A549 (cell line): Measurements from ENCODE around the gene TMTC2. TPM values are rescaled to one million over a fixed set of nuclear protein-coding genes. Genes with fewer than 3 reads are reported as not detected.

Experiments
- ATAC-seq, 2 experiments: fragments of 200-7000 bp in 1 of 2; fragments of >200 bp in 1 of 2; cut with Nextera tagmentation in 1 of 2; cut with Tn5 transposase in 1 of 2; 3 replicates each; pipeline versions ENCODE4 v1.8.0 to v1.9.1; 2018 to 2020; ENCODE audit warnings: mild to moderate bottlenecking in 1 of 2, moderate library complexity in 1 of 2
- CTCF ChIA-PET: fragments of 300-600 bp; sonication (Branson Sonifier 250); formaldehyde crosslinking; extraction: SDS; loops from one replicate; lab custom pipeline; 2021; ENCODE audit warnings: antibody characterized with exemption, inconsistent platforms; lab: Yijun Ruan, JAX
- POLR2A ChIA-PET: fragments of 350-600 bp; formaldehyde crosslinking; extraction: SDS; loops from one replicate; lab custom pipeline; 2021; ENCODE audit warnings: antibody characterized with exemption, inconsistent platforms; lab: Yijun Ruan, JAX
- DNase-seq, 2 experiments: peaks; one replicate each; pipeline versions ENCODE4 v3.0.0 to v3.0.0-alpha.2; 2011 to 2016; ENCODE audit warnings: low read depth in 1 of 2, low spot score in 1 of 2
- FAIRE-seq: peaks from 2 replicates; lab custom pipeline; 2011; peaks lifted over from hg19 to GRCh38; lab: Jason Lieb, UNC
- H3K27ac ChIP-seq, 2 experiments: fragments of >200 bp; sonication (Bioruptor Twin); formaldehyde crosslinking; 3 replicates each; pipeline ENCODE4 v1.5.1; 2016 to 2017
- H3K4me1 ChIP-seq: fragments of >200 bp; sonication (Bioruptor Twin); formaldehyde crosslinking; 3 replicates; pipeline ENCODE4 v1.6.1; 2016
- H3K4me2 ChIP-seq: fragments of >200 bp; sonication (Bioruptor Twin); formaldehyde crosslinking; 3 replicates; pipeline ENCODE4 v1.6.1; 2016
- H3K4me3 ChIP-seq: fragments of >200 bp; sonication (Bioruptor Twin); formaldehyde crosslinking; 3 replicates; pipeline ENCODE4 v1.5.1; 2016
- H3K9me3 ChIP-seq: fragments of >200 bp; sonication (Bioruptor Twin); formaldehyde crosslinking; 3 replicates; pipeline ENCODE4 v1.6.1; 2016
- CBX2 ChIP-seq: fragments of 200-600 bp; sonication (generic); IDR thresholded peaks from 2 replicates; pipeline ENCODE4 v1.6.1; 2016; ENCODE audit warnings: low read depth, mild to moderate bottlenecking, borderline replicate concordance
- CBX8 ChIP-seq: fragments of 200-600 bp; sonication (generic); IDR thresholded peaks from 2 replicates; pipeline ENCODE4 v1.6.1; 2016
- CHD4 ChIP-seq: fragments of 200-600 bp; sonication (generic); IDR thresholded peaks from 2 replicates; pipeline ENCODE4 v1.6.1; 2016; ENCODE audit warnings: antibody characterized with exemption, mild to moderate bottlenecking, borderline replicate concordance
- FOSB ChIP-seq: fragments of 250-450 bp; sonication (Bioruptor Pico); IDR thresholded peaks from 2 replicates; pipeline ENCODE4 v1.5.0; 2020; ENCODE audit warnings: mild to moderate bottlenecking, moderate library complexity
- FOSL2 ChIP-seq, 2 experiments: fragments of 450-650 bp in 1 of 2; fragments of >200 bp in 1 of 2; sonication (Bioruptor Twin) in 1 of 2; formaldehyde crosslinking; IDR thresholded peaks; 2 replicates each; pipeline versions ENCODE4 v1.5.0 to v1.6.1; 2016 to 2020; ENCODE audit warnings: mild to moderate bottlenecking in 1 of 2, moderate library complexity in 1 of 2
- HEYL ChIP-seq: fragments of 250-450 bp; sonication (Bioruptor Pico); IDR thresholded peaks from 2 replicates; pipeline ENCODE4 v1.8.0; 2021; ENCODE audit warnings: mild to moderate bottlenecking, moderate library complexity
- HOXB5 ChIP-seq: fragments of 250-450 bp; sonication (Bioruptor Pico); IDR thresholded peaks from 2 replicates; pipeline ENCODE4 v1.5.0; 2020; ENCODE audit warnings: mild to moderate bottlenecking, moderate library complexity
- JUN ChIP-seq, 2 experiments: fragments of >200 bp; sonication (Bioruptor Twin); formaldehyde crosslinking; IDR thresholded peaks; 2 replicates in 1 of 2; 3 replicates in 1 of 2; pipeline ENCODE4 v1.6.1; 2016 to 2017
- KDM1A ChIP-seq: fragments of 200-600 bp; sonication (generic); IDR thresholded peaks from 2 replicates; pipeline ENCODE4 v1.6.1; 2016; ENCODE audit warnings: low read depth, mild to moderate bottlenecking
- MAFK ChIP-seq: fragments of 450-650 bp; IDR thresholded peaks from 2 replicates; pipeline ENCODE4 v1.6.1; 2014; ENCODE audit not compliant: partially characterized antibody
- MAZ ChIP-seq: fragments of 150-350 bp; IDR thresholded peaks from 2 replicates; pipeline ENCODE4 v1.6.1; 2014; ENCODE audit warnings: antibody characterized with exemption, low read depth, low read length, borderline replicate concordance
- NFE2L2 ChIP-seq: fragments of 150-350 bp; conservative IDR thresholded peaks from 2 replicates; pipeline ENCODE4 v1.6.1; 2014; ENCODE audit warnings: low read length
- PHF8 ChIP-seq: fragments of 200-600 bp; sonication (generic); IDR thresholded peaks from 2 replicates; pipeline ENCODE4 v1.6.1; 2016; ENCODE audit warnings: low read depth, mild to moderate bottlenecking, antibody characterized with exemption, moderate library complexity, borderline replicate concordance
- POLR2AphosphoS2 ChIP-seq: conservative IDR thresholded peaks from 2 replicates; pipeline ENCODE4 v1.6.1; 2012; ENCODE audit warnings: low read length, improper control_type of control experiment, inconsistent platforms
- RCOR1 ChIP-seq: fragments of 150-350 bp; IDR thresholded peaks from 2 replicates; pipeline ENCODE4 v1.6.1; 2014; ENCODE audit warnings: antibody characterized with exemption, low read length, low read depth
- RFX5 ChIP-seq: fragments of 450-650 bp; IDR thresholded peaks from 2 replicates; pipeline ENCODE4 v1.7.1; 2014; ENCODE audit warnings: antibody characterized with exemption, mild to moderate bottlenecking, moderate library complexity
- RNF2 ChIP-seq: fragments of 200-600 bp; sonication (generic); IDR thresholded peaks from 2 replicates; pipeline ENCODE4 v1.6.1; 2016; ENCODE audit warnings: low read depth, mild to moderate bottlenecking, antibody characterized with exemption, moderate library complexity, borderline replicate concordance
- SMC3 ChIP-seq: fragments of >200 bp; sonication (Bioruptor Twin); formaldehyde crosslinking; IDR thresholded peaks from 3 replicates; pipeline ENCODE4 v1.6.1; 2018; ENCODE audit warnings: inconsistent platforms
- SREBF2 ChIP-seq: fragments of 450-650 bp; IDR thresholded peaks from 2 replicates; pipeline ENCODE4 v1.6.1; 2014; ENCODE audit warnings: mild to moderate bottlenecking, moderate library complexity
- TP53 ChIP-seq: fragments of 250-450 bp; sonication (Bioruptor Pico); IDR thresholded peaks from 2 replicates; pipeline ENCODE4 v1.5.0; 2021; ENCODE audit warnings: mild to moderate bottlenecking, moderate library complexity
- ZC3H11A ChIP-seq: fragments of 450-650 bp; IDR thresholded peaks from 2 replicates; pipeline ENCODE4 v1.6.1; 2014; ENCODE audit warnings: antibody characterized with exemption, mild to moderate bottlenecking
- ZFP36 ChIP-seq: fragments of 450-650 bp; IDR thresholded peaks from 2 replicates; pipeline ENCODE4 v1.6.1; 2014; ENCODE audit warnings: borderline replicate concordance; ENCODE audit not compliant: partially characterized antibody
- ZNF302 ChIP-seq: fragments of 250-450 bp; sonication (Bioruptor Pico); IDR thresholded peaks from 2 replicates; pipeline ENCODE4 v1.9.0; 2021; ENCODE audit warnings: inconsistent platforms, mild to moderate bottlenecking, moderate library complexity
- ZSCAN20 ChIP-seq: fragments of 250-450 bp; sonication (Bioruptor Pico); IDR thresholded peaks from 2 replicates; pipeline ENCODE4 v1.8.0; 2022; ENCODE audit warnings: mild to moderate bottlenecking, moderate library complexity
- WGBS: methylation state at CpG from one replicate; pipeline ENCODE4 v1.1.6; 2017; ENCODE audit errors: missing lambda C conversion rate; 5-methylcytosine and 5-hydroxymethylcytosine counted together
- polyA plus RNA-seq, 4 experiments: library from polyadenylated mRNA; depleted of rRNA in 3 of 4; stranded (reverse); fragments of >200 nt; fragmentation: RNase III in 1 of 4; extraction: RNeasy Plus Mini Kit Qiagen cat#74134 plus additional on column Dnase treatment in 1 of 4; gene quantifications; 2 replicates in 3 of 4; 3 replicates in 1 of 4; pipeline ENCODE4 v1.2.3, GENCODE V29; 2011 to 2017
- TF ChIP-seq, protein P1 (sequence below): IDR thresholded peaks from 2 replicates; pipeline ENCODE4 v1.6.1; 2012
- TF ChIP-seq, protein P2 (sequence below): fragments of 200-600 bp; sonication (generic); IDR thresholded peaks from 2 replicates; pipeline ENCODE4 v1.6.1; 2016; ENCODE audit warnings: antibody characterized with exemption, mild to moderate bottlenecking, moderate library complexity
- TF ChIP-seq, protein P3 (sequence below): fragments of 250-450 bp; sonication (Bioruptor Pico); IDR thresholded peaks from 2 replicates; pipeline ENCODE4 v1.5.0; 2020; ENCODE audit warnings: low read depth, mild to moderate bottlenecking, moderate library complexity

Gene TMTC2
- polyA plus RNA-seq, 2 of the 4 experiments (the other 2 are of a cell fraction), result 1.8 to 5.3 TPM

DNA sequence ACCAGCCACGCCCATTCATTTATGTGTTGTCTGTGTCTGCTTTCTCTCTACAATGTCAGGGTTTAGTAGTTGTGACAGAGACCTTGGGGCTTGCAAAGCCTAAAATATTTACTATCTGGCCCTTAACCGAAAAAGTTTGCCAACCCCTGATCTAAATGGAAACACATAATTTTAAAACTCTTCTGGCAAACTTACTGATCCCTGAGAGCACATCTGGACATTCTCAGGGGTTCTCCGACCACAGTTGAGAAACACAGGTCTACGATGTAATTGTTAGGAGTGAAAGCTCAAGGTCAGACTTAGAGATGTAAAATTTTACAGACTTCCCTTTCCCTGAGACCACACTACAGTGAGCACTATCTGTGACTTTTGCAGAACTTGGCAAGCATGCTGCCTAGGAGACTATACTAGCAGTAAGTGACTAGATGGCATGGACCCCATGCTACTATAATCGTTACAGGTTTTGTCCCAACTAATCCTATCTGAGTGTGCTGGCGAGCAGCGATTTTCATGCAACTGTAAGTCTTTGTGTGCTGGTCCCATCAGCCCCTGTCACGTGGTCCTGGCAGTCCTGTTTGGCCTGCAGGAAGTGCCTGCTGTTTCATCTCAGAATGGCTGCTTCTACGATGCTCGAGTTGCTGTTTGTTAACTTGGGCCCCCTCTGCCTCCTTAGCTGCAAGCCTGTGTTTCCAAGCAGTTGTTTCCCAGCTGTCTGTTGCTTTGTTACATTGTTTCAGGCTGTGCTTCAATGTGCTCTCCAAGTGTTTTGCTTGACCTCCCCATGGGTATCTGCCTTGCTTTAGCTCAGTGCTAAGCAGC lies 21.6 kb downstream of the TMTC2 start:
- TF ChIP-seq TP53 (no peak), SREBF2 (no peak), FOSB (no peak), RFX5 (no peak), JUN (IDR thresholded peaks at IDR 0.05) (no peak), SMC3 (no peak), RNF2 (no peak), KDM1A (no peak), CHD4 (no peak), MAFK (no peak), FOSL2 (IDR thresholded peaks at IDR 0.05) (no peak), FOSL2 (CRISPR knock-in tag; IDR thresholded peaks at IDR 0.05) (no peak), POLR2AphosphoS2 (no peak), PHF8 (no peak), ZFP36 (no peak), ZNF302 (no peak), MAZ (no peak), NFE2L2 (no peak)
- TF ChIP-seq, protein P1, sequence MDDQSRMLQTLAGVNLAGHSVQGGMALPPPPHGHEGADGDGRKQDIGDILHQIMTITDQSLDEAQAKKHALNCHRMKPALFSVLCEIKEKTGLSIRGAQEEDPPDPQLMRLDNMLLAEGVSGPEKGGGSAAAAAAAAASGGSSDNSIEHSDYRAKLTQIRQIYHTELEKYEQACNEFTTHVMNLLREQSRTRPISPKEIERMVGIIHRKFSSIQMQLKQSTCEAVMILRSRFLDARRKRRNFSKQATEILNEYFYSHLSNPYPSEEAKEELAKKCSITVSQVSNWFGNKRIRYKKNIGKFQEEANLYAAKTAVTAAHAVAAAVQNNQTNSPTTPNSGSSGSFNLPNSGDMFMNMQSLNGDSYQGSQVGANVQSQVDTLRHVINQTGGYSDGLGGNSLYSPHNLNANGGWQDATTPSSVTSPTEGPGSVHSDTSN, result no peak
- TF ChIP-seq, protein P2, sequence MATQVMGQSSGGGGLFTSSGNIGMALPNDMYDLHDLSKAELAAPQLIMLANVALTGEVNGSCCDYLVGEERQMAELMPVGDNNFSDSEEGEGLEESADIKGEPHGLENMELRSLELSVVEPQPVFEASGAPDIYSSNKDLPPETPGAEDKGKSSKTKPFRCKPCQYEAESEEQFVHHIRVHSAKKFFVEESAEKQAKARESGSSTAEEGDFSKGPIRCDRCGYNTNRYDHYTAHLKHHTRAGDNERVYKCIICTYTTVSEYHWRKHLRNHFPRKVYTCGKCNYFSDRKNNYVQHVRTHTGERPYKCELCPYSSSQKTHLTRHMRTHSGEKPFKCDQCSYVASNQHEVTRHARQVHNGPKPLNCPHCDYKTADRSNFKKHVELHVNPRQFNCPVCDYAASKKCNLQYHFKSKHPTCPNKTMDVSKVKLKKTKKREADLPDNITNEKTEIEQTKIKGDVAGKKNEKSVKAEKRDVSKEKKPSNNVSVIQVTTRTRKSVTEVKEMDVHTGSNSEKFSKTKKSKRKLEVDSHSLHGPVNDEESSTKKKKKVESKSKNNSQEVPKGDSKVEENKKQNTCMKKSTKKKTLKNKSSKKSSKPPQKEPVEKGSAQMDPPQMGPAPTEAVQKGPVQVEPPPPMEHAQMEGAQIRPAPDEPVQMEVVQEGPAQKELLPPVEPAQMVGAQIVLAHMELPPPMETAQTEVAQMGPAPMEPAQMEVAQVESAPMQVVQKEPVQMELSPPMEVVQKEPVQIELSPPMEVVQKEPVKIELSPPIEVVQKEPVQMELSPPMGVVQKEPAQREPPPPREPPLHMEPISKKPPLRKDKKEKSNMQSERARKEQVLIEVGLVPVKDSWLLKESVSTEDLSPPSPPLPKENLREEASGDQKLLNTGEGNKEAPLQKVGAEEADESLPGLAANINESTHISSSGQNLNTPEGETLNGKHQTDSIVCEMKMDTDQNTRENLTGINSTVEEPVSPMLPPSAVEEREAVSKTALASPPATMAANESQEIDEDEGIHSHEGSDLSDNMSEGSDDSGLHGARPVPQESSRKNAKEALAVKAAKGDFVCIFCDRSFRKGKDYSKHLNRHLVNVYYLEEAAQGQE, result no peak
- TF ChIP-seq, protein P3, sequence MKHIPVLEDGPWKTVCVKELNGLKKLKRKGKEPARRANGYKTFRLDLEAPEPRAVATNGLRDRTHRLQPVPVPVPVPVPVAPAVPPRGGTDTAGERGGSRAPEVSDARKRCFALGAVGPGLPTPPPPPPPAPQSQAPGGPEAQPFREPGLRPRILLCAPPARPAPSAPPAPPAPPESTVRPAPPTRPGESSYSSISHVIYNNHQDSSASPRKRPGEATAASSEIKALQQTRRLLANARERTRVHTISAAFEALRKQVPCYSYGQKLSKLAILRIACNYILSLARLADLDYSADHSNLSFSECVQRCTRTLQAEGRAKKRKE (CRISPR knock-in tag), result no peak
- no peak for ATAC-seq
- H3K9me3 ChIP-seq, result no peaks in the 10 kb centered on the region
- H3K4me3 ChIP-seq, result no peak overlapping the region
- ChIA-PET POLR2A (no interaction called here), CTCF (interaction anchor here (1.4 kb wide), 1 partner anchor 22 kb away, joined by 3 read pairs; no protein-coding TSS in a partner anchor)
- H3K4me1 ChIP-seq, result no peaks in the 10 kb centered on the region
- no peak for DNase-seq
- no peak for FAIRE-seq
- 80% methylated on average over 10 of the region's 10 CpGs for WGBS
- no peak overlapping the region for H3K4me2 ChIP-seq
- H3K27ac ChIP-seq, result no peak overlapping the region

DNA sequence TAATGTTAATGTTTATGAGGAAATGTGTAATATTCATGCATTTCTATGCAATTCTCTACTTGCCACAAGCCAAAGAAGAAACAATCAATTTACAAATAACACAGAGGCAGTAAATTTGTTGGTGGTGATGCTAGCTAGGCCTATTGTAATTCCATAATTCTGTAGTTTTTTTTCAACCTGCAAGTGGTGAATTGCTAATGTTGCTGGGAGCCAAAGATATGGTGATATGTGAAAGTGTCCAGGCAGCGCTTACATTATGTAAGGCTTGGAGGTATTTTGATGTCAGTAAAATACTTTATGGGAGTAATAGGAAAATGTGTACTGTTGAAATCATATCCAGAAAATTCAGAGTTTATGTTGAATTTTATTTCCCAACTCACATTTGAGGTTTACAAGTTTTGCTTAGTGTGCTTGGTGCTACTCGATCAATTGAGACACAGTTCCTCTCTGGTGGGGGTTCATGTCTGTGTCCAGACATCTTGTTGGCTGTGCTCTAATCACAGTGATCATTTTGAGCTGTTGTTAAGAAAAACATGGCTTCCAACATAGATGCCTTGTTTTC lies 23.2 kb downstream of the TMTC2 start:
- WGBS, result 68% methylated on average over 2 of the region's 2 CpGs
- no peak for FAIRE-seq
- no peak overlapping the region for H3K27ac ChIP-seq
- no peak for ATAC-seq
- ChIA-PET POLR2A (no interaction called here), CTCF (interaction anchor here (0.6 to 2.2 kb wide), 3 partner anchors 24 to 896 kb away, joined by 3 to 6 read pairs (median 3); no protein-coding TSS in a partner anchor)
- no peak for DNase-seq
- no peak overlapping the region for H3K4me3 ChIP-seq
- no peaks in the 10 kb centered on the region for H3K9me3 ChIP-seq
- H3K4me2 ChIP-seq, result no peak overlapping the region
- no peaks in the 10 kb centered on the region for H3K4me1 ChIP-seq
- TF ChIP-seq CBX8 (no peak), ZC3H11A (no peak), RCOR1 (no peak), HOXB5 (CRISPR knock-in tag) (no peak), ZSCAN20 (CRISPR knock-in tag) (no peak), HEYL (CRISPR knock-in tag) (no peak), KDM1A (no peak), ZNF302 (no peak), CBX2 (no peak)
